HG03045 (cell line): ENCODE results near the gene LMO3.

Source experiments
- ATAC-seq: cut with Tn5 transposase; IDR thresholded peaks from one replicate; pipeline ENCODE4 v1.9.1; 2021; ENCODE audit warnings: mild to moderate bottlenecking, moderate library complexity; ENCODE audit not compliant: unreplicated experiment

Gene LMO3

GRCh38 chr12:16606117-16606200 is at the start of gene LMO3:
LMO3 (minus strand) TSS chr12:16606162; CDS start chr12:16600860, 5,302 bp downstream.
- ATAC-seq, result no peak

- ATAC-seq, result peak; percentile 90
Observed at GRCh38 chr12:16636435-16637055, 30.6 kb upstream of the LMO3 start.

- no peak for ATAC-seq
Observed at GRCh38 chr12:16634786-16635185, 28.8 kb upstream of the LMO3 start.

GRCh38 chr12:16626991-16627390 is 21.0 kb upstream of the LMO3 start:
- ATAC-seq, result no peak

- ATAC-seq, result no peak
Observed at GRCh38 chr12:16622338-16622737, 16.4 kb upstream of the LMO3 start.

GRCh38 chr12:16619537-16619936 is 13.6 kb upstream of the LMO3 start:
- ATAC-seq, result no peak

GRCh38 chr12:16618256-16618655 is 12.3 kb upstream of the LMO3 start:
- no peak for ATAC-seq

GRCh38 chr12:16613199-16613598 is 7.2 kb upstream of the LMO3 start:
- no peak for ATAC-seq

- ATAC-seq, result no peak
Observed at GRCh38 chr12:16612647-16613046, 6.7 kb upstream of the LMO3 start.

GRCh38 chr12:16611146-16611545 is 5.2 kb upstream of the LMO3 start:
- ATAC-seq, result no peak

GRCh38 chr12:16610743-16611142 is 4.8 kb upstream of the LMO3 start:
- no peak for ATAC-seq

GRCh38 chr12:16610001-16610585 is 4.1 kb upstream of the LMO3 start:
- no peak for ATAC-seq

- ATAC-seq, result no peak
Observed at GRCh38 chr12:16608946-16609539, 3.1 kb upstream of the LMO3 start.

GRCh38 chr12:16607906-16608775 is 2.2 kb upstream of the LMO3 start:
- ATAC-seq, result no peak

- ATAC-seq, result no peak
Observed at GRCh38 chr12:16606991-16607390, 1.0 kb upstream of the LMO3 start.

- peak; percentile 59 for ATAC-seq
Observed at GRCh38 chr12:16606201-16606849, 363 bp upstream of the LMO3 start.

- no peak for ATAC-seq
Observed at GRCh38 chr12:16605642-16606116, 283 bp downstream of the LMO3 start.

- ATAC-seq, result no peak
Observed at GRCh38 chr12:16604596-16605252, 1.2 kb downstream of the LMO3 start.

- ATAC-seq, result no peak
Observed at GRCh38 chr12:16603916-16604575, 1.9 kb downstream of the LMO3 start.

GRCh38 chr12:16603260-16603915 is 2.6 kb downstream of the LMO3 start:
- no peak for ATAC-seq
